ENCODE data around the gene MICOS13.

- no peak for TF ChIP-seq POLR2A (IDR thresholded peaks at IDR 0.05)
- TF ChIP-seq CTCF (IDR thresholded peaks at IDR 0.05): no peak
- TF ChIP-seq POLR2AphosphoS5 (IDR thresholded peaks at IDR 0.05): no peak
- TF ChIP-seq EP300 (IDR thresholded peaks at IDR 0.05): no peak
These were observed 5.6 kb downstream of the MICOS13 start for GRCh38 chr19:5674714-5675113.

Data from suprapubic skin (tissue), 4 donors.